Thyroid gland (tissue), 4 donors: ENCODE results near the gene AHSG. TPM values are rescaled to one million over a fixed set of nuclear protein-coding genes. Genes with fewer than 3 reads are reported as not detected.

Experiments used
- DNase-seq, 2 donors: peaks; one replicate each; pipeline ENCODE4 v3.0.0-alpha.2; 2019
- H3K27ac ChIP-seq, 3 donors: fragments of 200-600 bp; sonication (generic); 1 replicate in 2 of 3; 2 replicates in 1 of 3; pipeline ENCODE4 v1.5.1; 2016 to 2019; ENCODE audit warnings: mild to moderate bottlenecking in 1 of 3, moderate library complexity in 1 of 3
- H3K27me3 ChIP-seq: fragments of 200-600 bp; sonication (generic); one replicate; pipeline ENCODE4 v1.5.1; 2019
- H3K36me3 ChIP-seq, 2 donors: fragments of 200-600 bp; sonication (generic); one replicate each; pipeline ENCODE4 v1.5.1; 2016 to 2019
- H3K4me1 ChIP-seq, 2 donors: fragments of 200-600 bp; sonication (generic); one replicate each; pipeline ENCODE4 v1.5.1; 2017 to 2019
- H3K4me3 ChIP-seq, 3 donors: fragments of 200-600 bp; sonication (generic); replicated peaks in 1 of 3; 1 replicate in 2 of 3; 2 replicates in 1 of 3; pipeline ENCODE4 v1.5.1; 2016; ENCODE audit warnings: mild to moderate bottlenecking in 1 of 3
- H3K9me3 ChIP-seq: fragments of 200-600 bp; sonication (generic); one replicate; pipeline ENCODE4 v1.5.1; 2017
- POLR2A ChIP-seq, 2 donors: fragments of 450-650 bp; IDR thresholded peaks; one replicate each; pipeline ENCODE4 v1.6.1; 2017; ENCODE audit warnings: antibody characterized with exemption in 2 of 2, mild to moderate bottlenecking in 2 of 2, moderate library complexity in 1 of 2
- WGBS, 2 donors: methylation state at CpG; one replicate each; pipeline ENCODE4 v1.1.5; 2017; 5-methylcytosine and 5-hydroxymethylcytosine counted together
- intact Hi-C: fragments of 100-400 bp; cut with DNase I; formaldehyde crosslinking; loops from one replicate; pipeline ENCODE4 v1.15.1; 2023
- total RNA-seq, 4 donors: library from RNA; depleted of rRNA; stranded (reverse); fragments of >200 nt; gene quantifications; one replicate each; pipeline ENCODE4 v1.2.3, GENCODE V29; 2016
- TF ChIP-seq, protein P1 (sequence below), 6 experiments: fragments of 200-600 bp in 3 of 6; fragments of 450-650 bp in 3 of 6; sonication (generic) in 3 of 6; IDR thresholded peaks; one replicate each; pipeline ENCODE4 v1.5.1; 2016 to 2019; ENCODE audit warnings: antibody characterized with exemption in 6 of 6, mild to moderate bottlenecking in 2 of 6, inconsistent platforms in 1 of 6, moderate library complexity in 1 of 6

The AHSG gene
- total RNA-seq, 4 donors from 2014 or later = not detected

DNA sequence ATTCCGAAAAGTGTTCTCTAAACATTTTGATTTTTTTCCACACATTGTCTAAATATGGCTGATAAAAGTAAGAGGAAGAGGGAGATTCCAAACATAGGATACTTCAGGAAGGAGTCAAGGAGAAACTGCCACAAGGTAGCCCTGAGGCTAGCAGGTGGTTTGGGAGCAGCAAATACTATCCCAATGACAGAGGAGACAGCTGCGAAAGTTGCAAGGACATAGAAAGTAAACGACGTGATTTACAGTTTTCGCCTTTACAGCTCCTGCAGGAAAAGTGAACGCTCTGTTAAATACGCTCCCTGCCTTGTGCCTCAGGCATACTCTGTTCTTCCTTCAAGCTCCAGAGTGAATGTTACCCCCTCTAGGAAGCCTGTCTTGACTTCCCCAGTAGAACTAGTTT lies 23.7 kb downstream of the AHSG start:
- no peak overlapping the region for H3K27ac ChIP-seq
- H3K4me3 ChIP-seq = no peak overlapping the region
- peaks cover 0 to 7% of the 10 kb centered on the region in 2 donors for H3K4me1 ChIP-seq
- no peak for TF ChIP-seq POLR2A (IDR thresholded peaks at IDR 0.05)
- TF ChIP-seq, protein P1, sequence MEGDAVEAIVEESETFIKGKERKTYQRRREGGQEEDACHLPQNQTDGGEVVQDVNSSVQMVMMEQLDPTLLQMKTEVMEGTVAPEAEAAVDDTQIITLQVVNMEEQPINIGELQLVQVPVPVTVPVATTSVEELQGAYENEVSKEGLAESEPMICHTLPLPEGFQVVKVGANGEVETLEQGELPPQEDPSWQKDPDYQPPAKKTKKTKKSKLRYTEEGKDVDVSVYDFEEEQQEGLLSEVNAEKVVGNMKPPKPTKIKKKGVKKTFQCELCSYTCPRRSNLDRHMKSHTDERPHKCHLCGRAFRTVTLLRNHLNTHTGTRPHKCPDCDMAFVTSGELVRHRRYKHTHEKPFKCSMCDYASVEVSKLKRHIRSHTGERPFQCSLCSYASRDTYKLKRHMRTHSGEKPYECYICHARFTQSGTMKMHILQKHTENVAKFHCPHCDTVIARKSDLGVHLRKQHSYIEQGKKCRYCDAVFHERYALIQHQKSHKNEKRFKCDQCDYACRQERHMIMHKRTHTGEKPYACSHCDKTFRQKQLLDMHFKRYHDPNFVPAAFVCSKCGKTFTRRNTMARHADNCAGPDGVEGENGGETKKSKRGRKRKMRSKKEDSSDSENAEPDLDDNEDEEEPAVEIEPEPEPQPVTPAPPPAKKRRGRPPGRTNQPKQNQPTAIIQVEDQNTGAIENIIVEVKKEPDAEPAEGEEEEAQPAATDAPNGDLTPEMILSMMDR (IDR thresholded peaks at IDR 0.05) = no peak
- no peaks in the 10 kb centered on the region for H3K27me3 ChIP-seq
- 91 to 92% methylated on average over 7 of the region's 7 CpGs for WGBS, 2 donors
- no peak for DNase-seq
- intact Hi-C loops = no loop called here
- no peaks in the 10 kb centered on the region for H3K9me3 ChIP-seq
- no peaks in the 10 kb centered on the region for H3K36me3 ChIP-seq

DNA sequence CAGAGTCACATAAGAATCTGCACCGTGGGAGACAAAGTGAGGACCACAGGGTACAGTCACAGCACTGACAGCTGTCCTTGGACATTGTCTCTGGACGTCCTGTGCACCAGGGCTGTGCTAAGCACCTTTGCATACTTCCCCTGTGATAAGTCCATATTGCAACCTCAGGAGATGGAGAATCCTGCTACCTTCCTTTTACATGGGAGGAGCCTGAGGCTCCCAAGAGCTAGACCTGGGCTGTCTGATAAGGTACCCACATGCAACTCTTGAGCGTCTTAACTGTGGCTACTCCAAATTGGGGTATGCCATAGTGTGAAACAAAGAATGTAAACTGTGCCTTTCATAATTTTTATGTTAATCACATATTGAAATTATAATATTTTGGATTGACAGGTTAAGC lies 24.8 kb downstream of the AHSG start:
- H3K36me3 ChIP-seq = no peaks in the 10 kb centered on the region
- 70 to 87% methylated on average over 3 of the region's 3 CpGs for WGBS, 2 donors
- peaks cover 0 to 7% of the 10 kb centered on the region in 2 donors for H3K4me1 ChIP-seq
- H3K4me3 ChIP-seq = no peak overlapping the region
- TF ChIP-seq POLR2A (IDR thresholded peaks at IDR 0.05) = no peak
- TF ChIP-seq, protein P1 (IDR thresholded peaks at IDR 0.05) = no peak
- no peak overlapping the region for H3K27ac ChIP-seq
- no peaks in the 10 kb centered on the region for H3K27me3 ChIP-seq
- intact Hi-C loops = no loop called here
- DNase-seq = no peak
- no peaks in the 10 kb centered on the region for H3K9me3 ChIP-seq

DNA sequence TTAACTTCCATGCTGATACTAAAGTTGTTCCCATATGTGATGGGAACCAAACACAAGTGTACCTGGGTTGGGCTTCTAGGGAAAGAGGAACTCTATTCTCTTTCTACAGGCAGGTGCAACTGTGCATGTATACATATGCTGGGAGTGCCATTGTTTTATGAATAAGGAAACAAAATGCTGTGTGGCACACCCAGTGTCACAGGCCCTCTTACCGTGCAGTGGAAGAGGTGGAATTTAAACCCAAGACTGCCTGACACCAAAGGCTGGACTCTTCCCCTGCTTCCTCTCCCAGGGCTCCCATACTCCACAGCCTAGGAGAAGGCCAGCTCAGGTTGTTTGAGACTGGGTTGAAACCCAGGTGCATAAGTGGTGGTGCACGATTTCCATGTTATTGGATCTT lies 25.4 kb downstream of the AHSG start:
- Histone ChIP-seq H3K27ac (no peak overlapping the region), H3K27me3 (no peaks in the 10 kb centered on the region), H3K4me3 (no peak overlapping the region), H3K4me1 (peaks cover 0 to 7% of the 10 kb centered on the region in 2 donors), H3K9me3 (no peaks in the 10 kb centered on the region), H3K36me3 (no peaks in the 10 kb centered on the region)
- DNase-seq = no peak
- intact Hi-C loops = no loop called here
- WGBS, 2 donors = 81 to 92% methylated on average over 2 of the region's 2 CpGs
- no peak for TF ChIP-seq POLR2A (IDR thresholded peaks at IDR 0.05)
- TF ChIP-seq, protein P1 (IDR thresholded peaks at IDR 0.05) = no peak

DNA sequence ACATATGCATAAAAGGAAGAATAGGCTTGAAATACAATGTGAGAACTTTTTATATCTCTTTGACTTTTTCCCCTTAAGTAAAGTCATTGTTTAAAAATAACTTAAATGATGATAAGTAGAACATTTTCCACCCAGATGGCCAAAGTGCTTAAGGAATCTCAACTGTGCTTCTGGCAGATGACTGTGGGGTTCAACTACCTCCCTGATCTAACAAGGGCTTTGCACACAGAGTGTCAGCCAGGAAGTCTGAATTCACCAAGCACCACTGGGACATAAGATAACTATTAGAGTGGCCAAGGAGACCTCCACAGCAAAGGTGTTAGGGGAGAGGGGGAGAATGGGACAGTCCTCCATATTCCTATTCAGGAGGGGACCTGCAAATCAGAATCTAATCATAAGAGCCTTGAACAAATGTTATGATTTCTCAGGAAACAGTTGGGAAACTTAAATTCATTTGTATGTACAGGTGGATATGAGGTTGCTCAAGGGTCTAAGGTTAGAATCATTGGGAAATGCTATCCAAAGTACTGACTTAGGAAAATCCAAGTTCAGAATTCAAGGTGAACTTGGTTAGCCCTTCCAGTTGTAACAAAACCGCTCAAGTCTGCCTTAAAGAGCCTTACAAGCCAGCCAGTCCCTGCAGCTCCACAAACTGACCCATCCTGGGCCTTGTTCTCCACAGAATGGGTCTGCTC lies 27.1 kb downstream of the AHSG start, which contains the start of gene FETUB:
Gene FETUB, plus strand, starts transcription at position 622 of the 695 bp plus-strand sequence. Its CDS starts 62 bp downstream, at position 684.
- DNase-seq = no peak
- H3K27me3 ChIP-seq = no peaks in the 10 kb centered on the region
- intact Hi-C loops = no loop called here
- H3K36me3 ChIP-seq = no peaks in the 10 kb centered on the region
- no peak within 1 kb of the TSS for H3K27ac ChIP-seq
- no peaks in the 10 kb centered on the region for H3K9me3 ChIP-seq
- WGBS, 2 donors = 82 to 86% methylated on average over 1 of the region's 1 CpG
- no peak for TF ChIP-seq POLR2A (IDR thresholded peaks at IDR 0.05)
- TF ChIP-seq, protein P1 (IDR thresholded peaks at IDR 0.05) = no peak
- H3K4me1 ChIP-seq = peaks cover 0 to 7% of the 10 kb centered on the region in 2 donors
- H3K4me3 ChIP-seq = no peak within 1 kb of the TSS

DNA sequence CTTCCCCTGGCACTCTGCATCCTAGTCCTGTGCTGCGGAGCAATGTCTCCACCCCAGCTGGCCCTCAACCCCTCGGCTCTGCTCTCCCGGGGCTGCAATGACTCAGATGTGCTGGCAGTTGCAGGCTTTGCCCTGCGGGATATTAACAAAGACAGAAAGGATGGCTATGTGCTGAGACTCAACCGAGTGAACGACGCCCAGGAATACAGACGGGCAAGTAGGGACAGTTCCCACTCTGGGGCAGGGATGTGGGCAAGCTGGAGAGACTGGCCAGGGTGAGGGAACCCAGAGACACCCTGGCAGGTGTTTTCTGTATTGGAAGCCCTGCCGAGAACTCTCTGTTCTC lies 27.6 kb downstream of the AHSG start:
- Histone ChIP-seq H3K27me3 (no peaks in the 10 kb centered on the region), H3K9me3 (no peaks in the 10 kb centered on the region), H3K27ac (no peak overlapping the region), H3K36me3 (no peaks in the 10 kb centered on the region), H3K4me3 (no peak overlapping the region), H3K4me1 (peaks cover 0 to 7% of the 10 kb centered on the region in 2 donors)
- 56 to 57% methylated on average over 9 of the region's 9 CpGs for WGBS, 2 donors
- DNase-seq = peak; percentile 1 to 5
- TF ChIP-seq, protein P1 (IDR thresholded peaks at IDR 0.05) = no peak
- no peak for TF ChIP-seq POLR2A (IDR thresholded peaks at IDR 0.05)
- intact Hi-C loops = no loop called here
